Muscle of leg (tissue), 11 donors: ENCODE data around the gene CCDC50. TPM values are rescaled to one million over a fixed set of nuclear protein-coding genes. Genes with fewer than 3 reads are reported as not detected.

ENCODE experiments used
- DNase-seq: peaks from one replicate; pipeline ENCODE4 v3.0.0; 2013
- H3K27ac ChIP-seq: one replicate; pipeline ENCODE4 v1.5.1; 2013; ENCODE audit warnings: mild to moderate bottlenecking, low read length, control low read depth
- H3K27me3 ChIP-seq: one replicate; pipeline ENCODE4 v1.6.1; 2013; ENCODE audit warnings: low read length; ENCODE audit not compliant: control insufficient read depth, insufficient read depth
- H3K36me3 ChIP-seq: one replicate; pipeline ENCODE4 v1.6.1; 2013; ENCODE audit warnings: low read length; ENCODE audit not compliant: control insufficient read depth, insufficient read depth
- H3K4me1 ChIP-seq: one replicate; pipeline ENCODE4 v1.6.1; 2013; ENCODE audit warnings: low read length; ENCODE audit not compliant: control insufficient read depth, insufficient read depth
- H3K4me3 ChIP-seq: one replicate; pipeline ENCODE4 v1.5.1; 2013; ENCODE audit warnings: low read length, control low read depth
- H3K9me3 ChIP-seq: replicated peaks from 2 replicates; pipeline ENCODE4 v1.6.1; 2013; ENCODE audit warnings: low read depth, low read length; ENCODE audit not compliant: control insufficient read depth
- WGBS: methylation state at CpG from one replicate; pipeline ENCODE4 v1.1.5; 2013; ENCODE audit warnings: missing lambda C conversion rate; ENCODE audit not compliant: insufficient coverage; 5-methylcytosine and 5-hydroxymethylcytosine counted together
- polyA plus RNA-seq, 8 donors: library from polyadenylated mRNA; unstranded; fragments of 120-200 nt; gene quantifications; one replicate each; pipeline versions ENCODE4 v1.2.1 to v1.2.3, GENCODE V29; 2013; ENCODE audit warnings: inconsistent platforms in 1 of 8, low replicate concordance in 1 of 8; ENCODE audit not compliant: insufficient read length in 8 of 8, insufficient read depth in 1 of 8
- total RNA-seq: library from RNA; stranded (reverse); fragments of 120-200 nt; gene quantifications from one replicate; pipeline ENCODE4 v1.2.4, GENCODE V29; 2013

The CCDC50 gene
- total and polyA plus RNA-seq, 9 donors, result 22.5 to 32.4 (median 26.0) TPM

DNA sequence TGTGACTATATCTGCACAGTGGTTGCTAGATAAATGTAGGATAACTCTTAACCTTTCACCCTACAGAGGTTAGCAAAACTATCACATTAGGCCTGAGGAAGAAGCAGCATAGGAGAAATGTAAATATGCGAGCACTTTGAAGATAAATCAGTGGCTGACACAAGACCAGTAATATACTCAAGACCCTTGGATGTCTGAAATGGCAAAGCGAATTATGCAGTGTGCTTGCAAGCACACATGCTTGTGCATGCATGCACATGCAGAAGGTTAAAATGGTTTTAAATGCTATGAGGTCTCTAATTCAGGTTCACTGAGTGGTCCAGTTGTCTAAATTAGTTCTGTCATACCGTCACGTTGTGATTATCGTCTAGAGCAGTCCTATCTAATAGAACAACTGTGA lies 14.7 kb downstream of the CCDC50 start:
- Histone ChIP-seq H3K4me1 (no peaks in the 10 kb centered on the region), H3K27me3 (no peaks in the 10 kb centered on the region), H3K27ac (no peak overlapping the region), H3K36me3 (no peaks in the 10 kb centered on the region), H3K9me3 (no peaks in the 10 kb centered on the region), H3K4me3 (no peak overlapping the region)
- DNase-seq, result no peak
- 100% methylated on average over 1 of the region's 5 CpGs for WGBS

- DNase-seq, result no peak
- H3K27ac ChIP-seq, result no peak overlapping the region
- no peaks in the 10 kb centered on the region for H3K27me3 ChIP-seq
- H3K36me3 ChIP-seq, result no peaks in the 10 kb centered on the region
- no peaks in the 10 kb centered on the region for H3K4me1 ChIP-seq
- H3K4me3 ChIP-seq, result no peak overlapping the region
- H3K9me3 ChIP-seq, result no peaks in the 10 kb centered on the region
- no CpG with 5 or more reads among the region's 5 CpGs for WGBS
Observed at GRCh38 chr3:191345334-191345733, 16.1 kb downstream of the CCDC50 start.

DNA sequence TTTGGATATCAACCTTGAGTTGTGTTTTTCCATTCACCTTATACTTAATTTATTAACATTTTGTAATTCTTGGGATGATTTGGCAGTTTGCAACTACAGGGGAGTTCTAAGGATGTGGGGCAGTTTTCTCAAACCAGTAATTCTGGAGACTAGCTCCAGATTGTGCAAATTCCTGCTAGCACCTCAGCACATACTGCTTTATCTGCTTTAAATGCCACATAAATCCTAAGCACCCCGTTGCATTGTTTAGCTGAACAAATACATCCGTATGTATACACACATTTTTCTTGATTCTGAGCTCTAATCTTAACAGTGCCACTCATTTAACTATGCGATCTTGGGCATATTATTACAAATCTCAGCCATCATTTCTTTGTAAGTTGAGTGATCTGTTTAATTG lies 18.0 kb downstream of the CCDC50 start:
- H3K27me3 ChIP-seq, result no peaks in the 10 kb centered on the region
- no peak for DNase-seq
- no peaks in the 10 kb centered on the region for H3K9me3 ChIP-seq
- no peaks in the 10 kb centered on the region for H3K36me3 ChIP-seq
- WGBS, result no CpG with 5 or more reads among the region's 3 CpGs
- H3K4me3 ChIP-seq, result no peak overlapping the region
- no peaks in the 10 kb centered on the region for H3K4me1 ChIP-seq
- no peak overlapping the region for H3K27ac ChIP-seq

DNA sequence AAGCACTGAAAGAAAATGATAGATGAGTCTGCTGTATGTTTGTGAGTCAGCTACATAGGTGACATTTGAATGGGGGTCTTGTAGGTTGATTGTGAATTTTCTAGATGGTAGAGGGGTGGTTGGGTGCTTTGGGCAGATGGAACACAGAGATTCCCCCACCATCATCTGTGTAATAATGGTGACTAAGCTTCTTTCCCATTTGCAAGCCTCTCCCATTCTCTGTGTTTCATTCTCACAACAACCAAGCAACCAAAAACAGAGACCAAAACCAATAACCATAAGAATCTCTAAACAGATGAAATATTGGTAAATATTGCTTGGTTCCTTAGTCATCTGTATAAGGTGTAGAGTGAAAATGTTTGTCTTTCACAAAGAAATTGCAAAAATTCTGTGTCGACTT lies 18.9 kb downstream of the CCDC50 start:
- peaks cover 2% of the 10 kb centered on the region for H3K4me1 ChIP-seq
- H3K27me3 ChIP-seq, result no peaks in the 10 kb centered on the region
- no CpG with 5 or more reads among the region's 1 CpG for WGBS
- no peak overlapping the region for H3K4me3 ChIP-seq
- no peak for DNase-seq
- no peaks in the 10 kb centered on the region for H3K36me3 ChIP-seq
- no peak overlapping the region for H3K27ac ChIP-seq
- H3K9me3 ChIP-seq, result no peaks in the 10 kb centered on the region

DNA sequence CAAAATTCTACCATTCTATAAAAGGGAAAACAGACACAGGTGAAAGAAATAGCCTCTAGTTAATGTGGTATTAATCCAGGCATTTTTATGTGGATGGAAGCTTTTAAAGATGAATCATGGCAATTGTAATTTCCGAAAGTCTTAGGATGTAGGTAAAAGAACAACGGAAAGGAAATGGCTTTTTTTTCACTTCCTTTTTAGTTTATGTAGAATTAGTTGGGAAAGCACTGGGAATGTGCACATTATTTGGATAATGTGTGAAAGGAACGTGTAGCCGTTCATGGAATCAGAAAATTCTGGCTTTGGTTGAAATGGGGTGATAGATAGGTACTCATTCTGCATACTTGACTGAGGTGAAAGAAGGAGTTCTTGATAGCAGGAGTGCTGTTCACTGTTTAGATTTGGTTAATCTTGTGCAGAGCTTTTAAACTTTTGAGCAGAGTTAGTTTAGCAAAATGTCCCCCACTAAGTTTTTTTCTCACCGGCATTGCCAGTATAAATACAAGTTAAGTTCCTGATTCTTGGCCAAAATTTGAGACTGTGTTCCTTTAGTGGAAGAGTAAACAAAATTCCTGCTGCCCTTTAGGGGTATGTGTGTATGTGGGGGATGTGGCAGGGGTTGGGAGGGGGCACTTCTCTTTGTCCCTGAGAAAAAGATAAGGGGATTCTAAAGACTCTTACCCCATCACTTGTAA lies 21.3 kb downstream of the CCDC50 start:
- Histone ChIP-seq H3K27me3 (no peaks in the 10 kb centered on the region), H3K9me3 (no peaks in the 10 kb centered on the region), H3K36me3 (no peaks in the 10 kb centered on the region), H3K4me1 (peaks cover 3% of the 10 kb centered on the region), H3K4me3 (no peak overlapping the region), H3K27ac (peak overlapping the region; percentile 10)
- no CpG with 5 or more reads among the region's 5 CpGs for WGBS
- DNase-seq, result no peak

- no peaks in the 10 kb centered on the region for H3K9me3 ChIP-seq
- WGBS, result no CpG with 5 or more reads among the region's 1 CpG
- H3K4me3 ChIP-seq, result no peak overlapping the region
- peaks cover 5% of the 10 kb centered on the region for H3K4me1 ChIP-seq
- no peaks in the 10 kb centered on the region for H3K27me3 ChIP-seq
- DNase-seq, result no peak
- H3K36me3 ChIP-seq, result peaks cover under 1% of the 10 kb centered on the region
- H3K27ac ChIP-seq, result no peak overlapping the region
Observed at GRCh38 chr3:191352014-191352413, 22.8 kb downstream of the CCDC50 start.

DNA sequence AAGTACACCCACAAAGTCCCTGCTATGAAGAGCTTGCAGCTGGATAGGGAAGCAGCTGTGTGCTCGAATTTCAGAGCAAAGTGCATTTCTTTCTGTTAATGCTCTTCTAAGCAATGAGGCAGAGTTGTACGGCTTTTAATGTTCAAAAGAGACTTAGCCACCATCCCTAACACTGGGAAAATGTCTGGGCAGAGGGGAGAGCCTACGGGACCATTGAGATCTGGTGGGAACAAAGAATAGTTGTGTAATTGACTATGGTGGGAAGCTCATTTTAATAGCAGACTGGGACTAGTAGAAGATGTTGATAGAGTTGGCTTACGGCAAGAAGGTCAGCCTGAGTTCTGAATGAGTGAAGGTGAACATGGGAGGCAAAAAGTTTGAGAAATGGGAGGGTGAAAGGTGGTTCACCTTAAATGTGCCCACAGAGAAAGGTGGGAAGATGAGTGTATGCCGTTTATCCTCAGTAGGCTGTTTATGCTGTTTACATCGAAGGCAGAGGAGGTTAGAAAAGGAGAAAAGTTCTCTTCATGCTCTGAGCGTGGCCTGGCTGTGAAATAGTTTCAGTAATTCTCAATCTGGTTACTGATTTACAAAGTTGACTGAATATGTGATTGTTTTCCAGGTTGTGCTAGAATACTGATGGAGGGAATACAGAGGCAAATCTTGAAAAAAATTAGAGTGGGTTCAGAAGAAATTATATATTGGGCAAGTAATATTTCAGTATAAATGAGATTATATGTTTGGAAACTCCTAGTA lies 24.0 kb downstream of the CCDC50 start:
- Histone ChIP-seq H3K36me3 (peaks cover 7% of the 10 kb centered on the region), H3K27me3 (no peaks in the 10 kb centered on the region), H3K4me1 (peaks cover 5% of the 10 kb centered on the region), H3K9me3 (no peaks in the 10 kb centered on the region), H3K4me3 (no peak overlapping the region), H3K27ac (no peak overlapping the region)
- WGBS, result 71% methylated on average over 3 of the region's 7 CpGs
- no peak for DNase-seq

- Histone ChIP-seq H3K4me3 (no peak overlapping the region), H3K27me3 (no peaks in the 10 kb centered on the region), H3K36me3 (peaks cover 11% of the 10 kb centered on the region), H3K27ac (no peak overlapping the region), H3K4me1 (peaks cover 5% of the 10 kb centered on the region), H3K9me3 (no peaks in the 10 kb centered on the region)
- DNase-seq, result no peak
- WGBS, result no CpG with 5 or more reads among the region's 4 CpGs
Observed at GRCh38 chr3:191355406-191355805, 26.2 kb downstream of the CCDC50 start.

DNA sequence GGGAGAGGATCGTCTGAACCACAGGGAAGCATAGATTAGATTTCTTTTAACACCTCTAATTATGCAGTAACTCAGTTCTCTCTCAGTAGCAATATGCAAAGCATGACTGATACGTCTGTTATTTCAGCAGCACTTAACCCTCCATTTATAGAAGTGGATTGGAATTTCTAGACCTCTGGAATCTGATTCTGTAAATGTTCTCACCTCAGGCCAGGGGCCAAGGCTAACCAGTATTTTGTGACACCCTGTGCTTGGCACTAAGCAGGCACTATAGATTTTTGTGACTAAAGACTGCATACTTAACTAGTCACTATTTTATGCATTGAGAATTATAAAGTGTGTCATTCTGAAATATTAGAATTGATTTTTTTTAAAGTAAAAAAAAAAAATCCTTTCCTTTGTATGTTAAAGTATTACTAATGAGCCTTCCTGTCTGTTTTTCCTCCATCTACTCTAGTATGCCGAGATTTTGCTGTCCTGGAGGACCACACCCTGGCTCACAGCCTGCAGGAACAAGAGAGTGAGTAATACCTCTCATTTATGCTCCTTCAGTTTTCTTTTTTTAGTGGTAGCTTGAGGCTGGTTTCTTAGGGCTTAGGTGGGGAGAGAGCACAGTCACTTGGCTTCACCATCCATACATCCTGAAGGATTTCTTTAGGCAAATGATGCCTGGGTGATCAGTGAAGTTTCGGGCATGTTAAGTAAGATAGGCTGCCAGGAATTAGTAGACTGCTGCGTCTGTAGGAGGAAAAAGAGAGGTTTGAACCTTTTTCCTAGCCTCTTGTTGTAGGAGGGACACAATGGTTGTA lies 27.6 kb downstream of the CCDC50 start:
- peak; percentile 65 for DNase-seq
- Histone ChIP-seq H3K27ac (no peak overlapping the region), H3K4me1 (peaks cover 5% of the 10 kb centered on the region), H3K4me3 (no peak overlapping the region), H3K27me3 (no peaks in the 10 kb centered on the region), H3K9me3 (no peaks in the 10 kb centered on the region), H3K36me3 (peaks cover 19% of the 10 kb centered on the region)
- WGBS, result no CpG with 5 or more reads among the region's 5 CpGs

DNA sequence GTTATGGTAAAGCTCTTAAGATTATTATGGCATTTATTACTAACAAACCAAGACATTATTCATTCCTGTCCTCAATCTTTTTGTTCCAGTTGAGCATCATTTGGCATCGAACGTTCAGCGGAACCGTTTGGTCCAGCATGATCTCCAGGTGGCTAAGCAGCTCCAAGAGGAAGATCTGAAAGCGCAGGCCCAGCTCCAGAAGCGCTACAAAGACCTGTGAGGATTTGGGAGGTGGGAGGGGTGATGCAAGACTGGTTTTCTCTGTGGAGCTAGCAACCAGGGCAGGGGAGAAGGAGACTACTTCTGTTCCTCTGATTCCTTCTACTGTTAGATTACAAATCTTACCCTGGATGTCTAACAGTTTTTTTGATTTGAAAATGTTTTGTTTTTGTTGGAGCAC lies 28.7 kb downstream of the CCDC50 start:
- H3K36me3 ChIP-seq, result peaks cover 23% of the 10 kb centered on the region
- no peaks in the 10 kb centered on the region for H3K9me3 ChIP-seq
- 77% methylated on average over 2 of the region's 6 CpGs for WGBS
- DNase-seq, result no peak
- peaks cover 5% of the 10 kb centered on the region for H3K4me1 ChIP-seq
- H3K27ac ChIP-seq, result no peak overlapping the region
- no peak overlapping the region for H3K4me3 ChIP-seq
- H3K27me3 ChIP-seq, result no peaks in the 10 kb centered on the region
